GM18951 (cell line): Measurements from ENCODE around the gene SF3B4.

Experiments
- POLR2A ChIP-seq: IDR thresholded peaks from 4 replicates; pipeline ENCODE4 v1.6.1; 2011; ENCODE audit warnings: mild to moderate bottlenecking; ENCODE audit not compliant: insufficient read length, insufficient read depth; ENCODE audit errors: extremely low read depth
- in situ Hi-C: fragments of 300-500 bp; cut with MboI; formaldehyde crosslinking; loops from one replicate; pipeline ENCODE4 v1.12.0; 2022; ENCODE audit warnings: low sequenced_read_pairs, mixed read lengths, inconsistent platforms; ENCODE audit not compliant: unreplicated experiment

The SF3B4 gene

DNA sequence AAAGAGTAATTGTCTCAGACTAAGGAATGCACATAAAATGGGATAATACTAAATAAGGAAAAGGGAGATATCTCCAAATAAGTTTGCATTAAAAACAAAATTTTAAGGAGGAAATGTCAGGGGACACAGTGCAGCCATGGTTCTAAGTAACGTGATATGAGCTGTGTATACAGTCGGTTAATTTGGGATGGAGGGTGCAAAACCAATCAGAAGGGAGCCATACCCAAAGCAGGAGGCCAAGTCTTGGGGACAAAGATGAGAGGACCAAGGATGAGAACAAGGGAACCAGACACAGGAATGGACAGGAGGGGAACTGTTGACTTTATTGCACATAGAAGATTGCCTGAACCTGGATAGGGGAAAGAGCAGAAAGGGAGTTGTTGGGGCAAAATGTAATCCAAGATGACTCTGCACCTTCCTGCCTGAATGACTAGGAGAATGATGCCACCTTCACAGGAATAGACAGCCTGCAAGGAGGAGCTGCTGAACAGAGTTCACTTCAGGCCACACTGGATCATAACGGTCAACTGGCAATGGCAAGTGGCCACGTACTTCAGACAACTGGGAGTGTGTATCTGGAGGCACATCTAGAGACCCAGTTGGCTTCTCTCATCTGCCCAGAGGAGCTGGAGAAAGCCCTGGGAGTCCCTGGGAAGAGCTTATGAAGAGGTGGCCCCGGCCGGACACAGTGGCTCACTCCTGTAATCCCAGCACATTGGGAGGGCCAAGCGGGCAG lies 50.2 kb downstream of the SF3B4 start:
- in situ Hi-C loops: no loop called here
- no peak for TF ChIP-seq POLR2A
